GM12878 (cell line): Measurements from ENCODE around the gene CLDN19. TPM values are rescaled to one million over a fixed set of nuclear protein-coding genes. Genes with fewer than 3 reads are reported as not detected.
"Not testable (repeated sequence)": the region's sequence is repeated elsewhere in the genome, so short reads cannot be mapped to it uniquely, and the experiment has no call there.

ENCODE experiments used
- ATAC-seq: fragments of 200-7000 bp; cut with Tn5 transposase; 3 replicates; pipeline ENCODE4 v1.9.1; 2020; ENCODE audit warnings: mild to moderate bottlenecking, moderate library complexity
- BruUV-seq: library from RNA; stranded (reverse); fragments of 400-500 nt; replicated peaks from 2 replicates; lab custom pipeline; 2021; lab: Mats Ljungman, UMichigan
- CTCF ChIA-PET: fragments of 300-600 bp; sonication (Branson Sonifier 250); formaldehyde crosslinking; extraction: SDS; loops from one replicate; lab custom pipeline; 2021; ENCODE audit warnings: inconsistent platforms; lab: Yijun Ruan, JAX
- POLR2A ChIA-PET: fragments of 350-600 bp; formaldehyde crosslinking; extraction: SDS; loops from one replicate; lab custom pipeline; 2021; ENCODE audit warnings: inconsistent platforms; lab: Charles Lee
- RAD21 ChIA-PET: fragments of 300-600 bp; sonication (Branson Sonifier 250); formaldehyde crosslinking; loops from one replicate; lab custom pipeline; 2023; ENCODE audit warnings: antibody characterized with exemption; ENCODE audit not compliant: unreplicated experiment; lab: Charles Lee
- SMC1A ChIA-PET: fragments of 300-600 bp; sonication (Branson Sonifier 250); formaldehyde crosslinking; loops from one replicate; lab custom pipeline; 2023; ENCODE audit not compliant: unreplicated experiment, uncharacterized antibody; lab: Charles Lee
- DNase-seq: peaks from one replicate; pipeline ENCODE4 v3.0.0-alpha.2; 2011; ENCODE audit warnings: low read depth, low spot score
- FAIRE-seq: peaks from 3 replicates; lab custom pipeline; 2011; peaks lifted over from hg19 to GRCh38; lab: Jason Lieb, UNC
- H2AFZ ChIP-seq: 2 replicates; pipeline ENCODE4 v1.6.0; 2011; ENCODE audit warnings: low read depth, low read length, control low read depth; ENCODE audit not compliant: control insufficient read depth
- H3K27ac ChIP-seq: 2 replicates; pipeline ENCODE4 v1.5.1; 2011; ENCODE audit warnings: control low read depth; ENCODE audit not compliant: control insufficient read depth, insufficient read depth
- H3K27me3 ChIP-seq, 2 experiments: replicated peaks in 1 of 2; 2 replicates each; pipeline versions ENCODE4 v1.6.0 to v1.6.1; 2011; ENCODE audit warnings: low read length in 1 of 2; ENCODE audit not compliant: control insufficient read depth in 2 of 2, insufficient read depth in 2 of 2
- H3K36me3 ChIP-seq, 2 experiments: 2 replicates each; pipeline ENCODE4 v1.5.1; 2011; ENCODE audit warnings: low read length in 1 of 2; ENCODE audit not compliant: control insufficient read depth in 2 of 2, insufficient read depth in 2 of 2
- H3K4me1 ChIP-seq: 2 replicates; pipeline ENCODE4 v1.6.1; 2011; ENCODE audit warnings: mild to moderate bottlenecking, low read length, moderate library complexity, mixed read lengths; ENCODE audit not compliant: control insufficient read depth, insufficient read depth
- H3K4me2 ChIP-seq: 2 replicates; pipeline ENCODE4 v1.6.0; 2011; ENCODE audit warnings: control low read depth; ENCODE audit not compliant: control insufficient read depth, insufficient read depth
- H3K4me3 ChIP-seq: fragments of 200-600 bp; sonication (generic); 2 replicates; pipeline ENCODE4 v1.5.1; 2016
- H3K79me2 ChIP-seq: 2 replicates; pipeline ENCODE4 v1.6.0; 2011; ENCODE audit warnings: low read length; ENCODE audit not compliant: control insufficient read depth, insufficient read depth
- H3K9ac ChIP-seq: 2 replicates; pipeline ENCODE4 v1.8.0; 2011; ENCODE audit warnings: low read length, control low read depth, mixed read lengths; ENCODE audit not compliant: control insufficient read depth, insufficient read depth
- H3K9me3 ChIP-seq: replicated peaks from 3 replicates; pipeline ENCODE4 v1.5.1; 2011; ENCODE audit warnings: mild to moderate bottlenecking, low read length; ENCODE audit not compliant: control insufficient read depth, insufficient read depth
- H4K20me1 ChIP-seq: 2 replicates; pipeline ENCODE4 v1.6.0; 2011; ENCODE audit not compliant: control insufficient read depth, insufficient read depth
- CTCF ChIP-seq, 3 experiments: IDR thresholded peaks in 2 of 3; conservative IDR thresholded peaks in 1 of 3; 2 replicates each; pipeline ENCODE4 v1.5.1; 2011; ENCODE audit warnings: low read depth in 3 of 3, low read length in 3 of 3, mild to moderate bottlenecking in 3 of 3, control low read depth in 2 of 3, moderate library complexity in 2 of 3, inconsistent platforms in 1 of 3, mixed read lengths in 1 of 3; ENCODE audit not compliant: control insufficient read depth in 2 of 3, insufficient read depth in 1 of 3; ENCODE audit errors: extremely low read depth in 1 of 3
- DPF2 ChIP-seq: fragments of 450-650 bp; IDR thresholded peaks from 2 replicates; pipeline ENCODE4 v1.6.1; 2017; ENCODE audit warnings: mild to moderate bottlenecking
- E2F4 ChIP-seq: IDR thresholded peaks from 2 replicates; pipeline ENCODE4 v1.6.1; 2012; ENCODE audit warnings: low read depth, low read length, improper control_type of control experiment
- MAX ChIP-seq: IDR thresholded peaks from 2 replicates; pipeline ENCODE4 v1.6.1; 2012; ENCODE audit warnings: low read depth, low read length, improper control_type of control experiment
- NR2C2 ChIP-seq: IDR thresholded peaks from 2 replicates; pipeline ENCODE4 v1.6.1; 2011; ENCODE audit warnings: borderline replicate concordance, low read depth; ENCODE audit not compliant: control insufficient read depth, insufficient read length
- WGBS: methylation state at CpG from one replicate; pipeline ENCODE4 v1.1.6; 2016; ENCODE audit warnings: low lambda C conversion rate; ENCODE audit not compliant: insufficient replicate concordance, insufficient coverage; ENCODE audit errors: missing lambda C conversion rate; 5-methylcytosine and 5-hydroxymethylcytosine counted together
- in situ Hi-C: fragments of 300-500 bp; cut with MboI; formaldehyde crosslinking; loops from 9 replicates; pipeline ENCODE4 v1.14.3; 2018; ENCODE audit warnings: mixed read lengths
- intact Hi-C: fragments of 100-400 bp; cut with micrococcal nuclease; formaldehyde crosslinking; loops from one replicate; pipeline ENCODE4 v1.14.2; 2022; ENCODE audit not compliant: unreplicated experiment
- polyA plus RNA-seq, 11 experiments: library from polyadenylated mRNA; depleted of rRNA in 4 of 11; unstranded in 6 of 11; stranded (reverse) in 5 of 11; fragments of >200 nt; fragmentation: Nextera tagmentation in 4 of 11; fragmentation: Illumina TruSeq in 1 of 11; extraction: Ambion mirVana in 4 of 11; extraction: Trizol in 1 of 11; gene quantifications; 1 replicate in 1 of 11; 2 replicates in 10 of 11; pipeline versions ENCODE4 v1.2.1 to v1.2.3, GENCODE V29; 2011 to 2016; ENCODE audit warnings: inconsistent platforms in 2 of 11, missing spikeins in 2 of 11, low read depth in 1 of 11
- total RNA-seq, 4 experiments: library from RNA; depleted of rRNA in 3 of 4; stranded (reverse); fragments of >200 nt in 3 of 4; fragmentation: Illumina TruSeq in 1 of 4; extraction: Trizol in 1 of 4; gene quantifications; 2 replicates each; pipeline versions ENCODE4 v1.2.1 to v1.2.3, GENCODE V29; 2013 to 2021

CLDN19 gene
- total and polyA plus RNA-seq, 10 of the 15 experiments (the other 5 are each of a cell fraction or from before 2014, with no cell fraction given): not detected

- in situ Hi-C loops (loop anchor here (10.0 kb wide), 1 partner anchor 135 kb away; no protein-coding TSS in a partner anchor), intact Hi-C loops (no loop called here)
- Histone ChIP-seq H4K20me1 (no peaks in the 10 kb centered on the region), H3K4me1 (no peaks in the 10 kb centered on the region), H2AFZ (no peak overlapping the region), H3K4me2 (no peak overlapping the region), H3K36me3 (no peaks in the 10 kb centered on the region), H3K79me2 (no peaks in the 10 kb centered on the region), H3K4me3 (no peak overlapping the region), H3K9ac (no peak overlapping the region), H3K9me3 (no peaks in the 10 kb centered on the region), H3K27ac (no peak overlapping the region), H3K27me3 (no peaks in the 10 kb centered on the region)
- TF ChIP-seq E2F4 (no peak), DPF2 (no peak), CTCF (IDR thresholded peaks at IDR 0.05 in 2 of 3, conservative IDR thresholded peaks at IDR 0.05 in 1 of 3; ENCODE audit: control insufficient read depth in 2 of 3, extremely low read depth in 1 of 3, insufficient read depth in 1 of 3, low read depth in 3 of 3, low read length in 3 of 3) (0 out of 6 replicates have a peak, but pooled peaks of 1 of the 3 experiments have one; percentile 0), NR2C2 (no peak), MAX (no peak)
- ChIA-PET SMC1A (no interaction called here), CTCF (no interaction called here), POLR2A (interaction anchor here (0.7 to 1.5 kb wide), 2 partner anchors 34 to 43 kb away, joined by 3 to 6 read pairs; no protein-coding TSS in a partner anchor), RAD21 (interaction anchor here (1.3 kb wide), 1 partner anchor 72 kb away, joined by 3 read pairs; no protein-coding TSS in a partner anchor)
- DNase-seq: no peak
- FAIRE-seq: no peak
- no peak for ATAC-seq
- no TSS peak for BruUV-seq
- WGBS: 80% methylated on average over 3 of the region's 3 CpGs
Measured at GRCh38 chr1:42730002-42730401, 10.0 kb downstream of the CLDN19 start.

GRCh38 chr1:42725820-42726219 lies 14.2 kb downstream of the CLDN19 start:
- H3K9ac ChIP-seq, FAIRE-seq, DNase-seq, H3K9me3 ChIP-seq, H3K4me1 ChIP-seq, H3K36me3 ChIP-seq, ATAC-seq, H4K20me1 ChIP-seq, H3K4me3 ChIP-seq, H3K27me3 ChIP-seq, H2AFZ ChIP-seq, in situ Hi-C loops, H3K27ac ChIP-seq, BruUV-seq, intact Hi-C loops, RAD21 ChIA-PET, H3K4me2 ChIP-seq, H3K79me2 ChIP-seq: not testable (repeated sequence)
- SMC1A ChIA-PET: interaction anchor here (0.6 kb wide), 1 partner anchor 187 kb away, joined by 3 read pairs; no protein-coding TSS in a partner anchor
- 98% methylated on average over 4 of the region's 4 CpGs for WGBS
- POLR2A ChIA-PET: interaction anchor here (0.7 to 0.9 kb wide), 2 partner anchors 386 to 552 kb away, joined by 3 read pairs; no protein-coding TSS in a partner anchor
- CTCF ChIA-PET: interaction anchor here (0.6 to 0.7 kb wide), 2 partner anchors 80 to 149 kb away, joined by 3 read pairs; no protein-coding TSS in a partner anchor
